Gastroesophageal sphincter (tissue), 4 donors: Measurements from ENCODE around the gene UGT2A2. TPM values are rescaled to one million over a fixed set of nuclear protein-coding genes. Genes with fewer than 3 reads are reported as not detected.

ENCODE experiments used
- ATAC-seq: fragments of 150-250 bp; one replicate; pipeline ENCODE4 v1.9.1; 2016; ENCODE audit warnings: mild to moderate bottlenecking, moderate library complexity
- H3K27ac ChIP-seq, 4 donors: fragments of 200-600 bp; sonication (generic) in 3 of 4; 1 replicate in 3 of 4; 2 replicates in 1 of 4; pipeline ENCODE4 v1.5.1; 2016 to 2019
- H3K27me3 ChIP-seq: fragments of 200-600 bp; sonication (generic); one replicate; pipeline ENCODE4 v1.5.1; 2019
- H3K36me3 ChIP-seq, 2 donors: fragments of 200-600 bp; sonication (generic); one replicate each; pipeline ENCODE4 v1.5.1; 2019; ENCODE audit warnings: control low read depth in 1 of 2
- H3K4me1 ChIP-seq, 3 donors: fragments of 200-600 bp; sonication (generic); 1 replicate in 2 of 3; 2 replicates in 1 of 3; pipeline ENCODE4 v1.5.1; 2016 to 2019; ENCODE audit warnings: control low read depth in 2 of 3
- H3K4me3 ChIP-seq, 2 donors: fragments of 200-600 bp; sonication (generic); one replicate each; pipeline ENCODE4 v1.5.1; 2019; ENCODE audit warnings: mild to moderate bottlenecking in 1 of 2, moderate library complexity in 1 of 2
- H3K9me3 ChIP-seq, 3 donors: fragments of 200-600 bp; sonication (generic); one replicate each; pipeline ENCODE4 v1.5.1; 2017 to 2019; ENCODE audit warnings: control low read depth in 2 of 3
- EP300 ChIP-seq: sonication (generic); formaldehyde crosslinking; IDR thresholded peaks from one replicate; pipeline ENCODE4 v1.6.1; 2017; ENCODE audit warnings: antibody characterized with exemption, mild to moderate bottlenecking
- POLR2A ChIP-seq, 2 donors: fragments of 450-650 bp; IDR thresholded peaks; one replicate each; pipeline ENCODE4 v1.6.1; 2017; ENCODE audit warnings: antibody characterized with exemption in 2 of 2, mild to moderate bottlenecking in 2 of 2, moderate library complexity in 1 of 2
- POLR2AphosphoS5 ChIP-seq: sonication (generic); formaldehyde crosslinking; IDR thresholded peaks from one replicate; pipeline ENCODE4 v1.6.1; 2017; ENCODE audit warnings: antibody characterized with exemption
- WGBS, 2 donors: methylation state at CpG; one replicate each; pipeline ENCODE4 v1.1.5; 2018; ENCODE audit warnings: low coverage in 1 of 2; 5-methylcytosine and 5-hydroxymethylcytosine counted together
- total RNA-seq, 4 donors: library from RNA; depleted of rRNA; stranded (reverse); fragments of >200 nt; gene quantifications; one replicate each; pipeline ENCODE4 v1.1.0, GENCODE V29; 2016
- TF ChIP-seq, protein P1 (sequence below), 4 experiments: fragments of 200-600 bp in 2 of 4; fragments of 450-650 bp in 2 of 4; sonication (generic) in 1 of 4; IDR thresholded peaks; one replicate each; pipeline ENCODE4 v1.5.1; 2017 to 2019; ENCODE audit warnings: antibody characterized with exemption in 4 of 4, mild to moderate bottlenecking in 2 of 4, moderate library complexity in 2 of 4

The UGT2A2 gene
- total RNA-seq, 4 donors from 2014 or later: not detected

DNA sequence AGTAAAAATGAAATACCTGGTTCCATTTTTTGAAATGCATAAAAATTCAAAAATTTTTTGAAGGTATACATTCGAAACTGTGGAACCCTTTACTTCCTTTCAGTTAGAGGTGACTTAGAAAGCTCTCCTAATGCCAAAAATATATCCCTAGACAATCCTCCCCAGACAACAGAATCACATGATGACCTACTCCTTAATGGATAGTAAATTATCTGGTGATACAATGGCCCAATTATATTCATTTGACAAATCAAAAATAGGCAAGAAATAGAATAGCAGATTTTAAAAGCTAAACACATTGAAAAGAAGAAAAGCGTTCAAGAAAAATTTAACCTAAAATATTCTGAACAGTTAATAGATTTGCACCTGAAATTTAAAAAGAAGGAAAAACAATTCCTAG lies 3.5 kb upstream of the UGT2A2 start:
- no peak for ATAC-seq
- 67 to 76% methylated on average over 1 to 2 of the region's 2 CpGs for WGBS, 2 donors
- no peak for TF ChIP-seq EP300
- TF ChIP-seq, protein P1, sequence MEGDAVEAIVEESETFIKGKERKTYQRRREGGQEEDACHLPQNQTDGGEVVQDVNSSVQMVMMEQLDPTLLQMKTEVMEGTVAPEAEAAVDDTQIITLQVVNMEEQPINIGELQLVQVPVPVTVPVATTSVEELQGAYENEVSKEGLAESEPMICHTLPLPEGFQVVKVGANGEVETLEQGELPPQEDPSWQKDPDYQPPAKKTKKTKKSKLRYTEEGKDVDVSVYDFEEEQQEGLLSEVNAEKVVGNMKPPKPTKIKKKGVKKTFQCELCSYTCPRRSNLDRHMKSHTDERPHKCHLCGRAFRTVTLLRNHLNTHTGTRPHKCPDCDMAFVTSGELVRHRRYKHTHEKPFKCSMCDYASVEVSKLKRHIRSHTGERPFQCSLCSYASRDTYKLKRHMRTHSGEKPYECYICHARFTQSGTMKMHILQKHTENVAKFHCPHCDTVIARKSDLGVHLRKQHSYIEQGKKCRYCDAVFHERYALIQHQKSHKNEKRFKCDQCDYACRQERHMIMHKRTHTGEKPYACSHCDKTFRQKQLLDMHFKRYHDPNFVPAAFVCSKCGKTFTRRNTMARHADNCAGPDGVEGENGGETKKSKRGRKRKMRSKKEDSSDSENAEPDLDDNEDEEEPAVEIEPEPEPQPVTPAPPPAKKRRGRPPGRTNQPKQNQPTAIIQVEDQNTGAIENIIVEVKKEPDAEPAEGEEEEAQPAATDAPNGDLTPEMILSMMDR (IDR thresholded peaks at IDR 0.05): no peak
- TF ChIP-seq POLR2AphosphoS5: no peak
- TF ChIP-seq POLR2A (IDR thresholded peaks at IDR 0.05): no peak

DNA sequence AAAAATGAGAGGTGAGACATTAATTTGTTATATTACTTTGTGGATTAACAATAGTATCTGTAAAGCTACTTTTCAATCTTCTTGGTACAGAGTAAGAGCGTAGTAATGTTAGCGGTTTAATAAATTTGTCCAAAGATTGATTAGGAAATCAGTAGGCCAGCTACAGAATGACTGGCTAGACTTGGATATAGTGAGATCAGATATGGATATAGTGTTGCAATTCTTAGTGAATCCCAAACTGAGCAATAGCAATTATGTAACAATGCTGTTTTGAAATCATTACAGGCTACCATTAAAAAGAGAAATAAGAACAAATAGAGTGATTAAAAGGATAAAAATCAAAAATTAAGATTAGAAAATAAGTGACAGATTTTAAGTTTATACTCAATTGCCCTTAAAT lies 847 bp upstream of the UGT2A2 start:
- no peak overlapping the region for H3K27ac ChIP-seq
- TF ChIP-seq, protein P1 (IDR thresholded peaks at IDR 0.05): no peak
- TF ChIP-seq POLR2A (IDR thresholded peaks at IDR 0.05) (no peak), EP300 (no peak)
- H3K36me3 ChIP-seq: no peaks in the 10 kb centered on the region
- WGBS, 2 donors: 17 to 86% methylated on average over 1 to 2 of the region's 2 CpGs
- H3K27me3 ChIP-seq: no peaks in the 10 kb centered on the region
- no peak for ATAC-seq
- H3K4me3 ChIP-seq: no peak overlapping the region
- no peaks in the 10 kb centered on the region for H3K4me1 ChIP-seq
- H3K9me3 ChIP-seq: no peaks in the 10 kb centered on the region

More for the DNA sequence above, 3.5 kb upstream of the UGT2A2 start:
- H3K36me3 ChIP-seq: no peaks in the 10 kb centered on the region
- H3K9me3 ChIP-seq: no peaks in the 10 kb centered on the region
- no peaks in the 10 kb centered on the region for H3K27me3 ChIP-seq
- no peak overlapping the region for H3K27ac ChIP-seq
- no peak overlapping the region for H3K4me3 ChIP-seq
- no peaks in the 10 kb centered on the region for H3K4me1 ChIP-seq

DNA sequence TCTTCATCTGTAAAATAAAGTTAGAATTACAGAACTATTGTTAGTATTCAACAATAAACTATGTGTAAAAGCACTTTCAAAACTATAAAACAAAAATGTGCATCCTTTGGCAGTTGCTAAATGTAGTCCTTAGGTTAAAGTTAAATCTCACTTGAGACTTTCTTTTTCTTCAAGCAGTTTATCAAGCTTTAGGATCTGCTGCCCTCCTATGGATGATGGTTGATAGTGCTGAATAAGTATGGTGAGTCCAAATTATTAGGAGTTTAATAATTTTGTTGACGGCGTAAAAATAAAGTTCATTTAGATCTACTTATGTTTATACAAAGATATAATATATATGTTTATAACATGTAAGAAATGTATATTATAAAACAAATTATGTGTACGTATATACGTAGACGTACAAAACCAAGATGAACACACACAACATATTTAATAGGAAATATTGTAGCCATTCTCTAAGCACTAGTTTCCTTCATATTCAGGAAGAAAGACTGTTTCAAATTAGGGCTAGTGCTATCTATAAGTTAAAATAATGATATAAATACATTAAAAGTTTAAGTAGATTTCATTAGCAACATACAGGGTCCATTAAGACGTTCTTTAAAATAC lies 22.3 kb downstream of the UGT2A2 start:
- TF ChIP-seq POLR2AphosphoS5 (no peak), EP300 (no peak), POLR2A (IDR thresholded peaks at IDR 0.05) (no peak)
- TF ChIP-seq, protein P1 (IDR thresholded peaks at IDR 0.05): no peak
- no peak overlapping the region for H3K4me3 ChIP-seq
- no peaks in the 10 kb centered on the region for H3K9me3 ChIP-seq
- H3K4me1 ChIP-seq: no peaks in the 10 kb centered on the region
- no peaks in the 10 kb centered on the region for H3K27me3 ChIP-seq
- 55 to 64% methylated on average over 6 of the region's 6 CpGs for WGBS, 2 donors
- no peak overlapping the region for H3K27ac ChIP-seq
- ATAC-seq: no peak
- no peaks in the 10 kb centered on the region for H3K36me3 ChIP-seq

DNA sequence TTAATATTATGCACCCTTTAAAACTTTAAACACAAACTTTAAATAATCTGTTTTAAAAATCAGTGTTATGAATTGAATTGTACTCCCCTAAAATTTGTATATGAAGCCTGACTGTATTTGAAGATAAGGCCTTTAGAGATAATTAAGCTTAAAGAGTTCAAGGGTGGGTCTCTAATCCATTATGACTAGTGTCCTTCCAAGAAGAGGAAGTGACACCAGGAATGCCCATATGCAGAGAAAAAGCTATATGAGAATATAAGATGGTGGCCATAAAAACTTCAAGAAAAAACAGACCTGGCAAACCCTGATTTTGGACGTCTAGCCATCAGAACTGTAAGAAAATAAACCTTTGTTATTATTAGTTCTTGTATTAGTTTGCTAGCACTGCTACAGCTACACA lies 29.0 kb downstream of the UGT2A2 start:
- 54 to 57% methylated on average over 1 of the region's 1 CpG for WGBS, 2 donors
- H3K27me3 ChIP-seq: no peaks in the 10 kb centered on the region
- H3K9me3 ChIP-seq: no peaks in the 10 kb centered on the region
- no peak for TF ChIP-seq POLR2AphosphoS5
- no peak for TF ChIP-seq EP300
- TF ChIP-seq, protein P1 (IDR thresholded peaks at IDR 0.05): no peak
- TF ChIP-seq POLR2A (IDR thresholded peaks at IDR 0.05): no peak
- no peaks in the 10 kb centered on the region for H3K36me3 ChIP-seq
- H3K4me3 ChIP-seq: no peak overlapping the region
- ATAC-seq: no peak
- H3K27ac ChIP-seq: no peak overlapping the region
- no peaks in the 10 kb centered on the region for H3K4me1 ChIP-seq

DNA sequence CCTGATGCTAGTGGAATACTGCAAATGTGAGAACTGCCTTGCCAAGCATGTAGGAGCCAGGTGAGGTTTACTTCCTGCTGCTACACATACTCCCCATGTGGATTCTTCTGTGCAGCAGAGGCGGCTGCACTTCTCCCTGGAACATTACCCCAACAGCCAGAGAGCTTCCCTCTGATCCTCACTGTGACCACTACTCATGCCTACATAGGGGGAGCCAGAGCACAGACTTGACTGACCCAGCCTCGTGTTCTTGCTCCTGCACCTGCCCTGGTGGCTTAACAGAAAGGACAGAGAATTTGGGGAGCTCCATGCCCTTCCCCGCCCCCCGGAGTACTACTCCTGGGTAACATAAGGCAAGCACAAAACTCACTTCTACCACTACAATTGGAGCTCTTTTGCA lies 38.4 kb downstream of the UGT2A2 start:
- ATAC-seq: no peak
- H3K27ac ChIP-seq: no peak overlapping the region
- H3K36me3 ChIP-seq: no peaks in the 10 kb centered on the region
- no peaks in the 10 kb centered on the region for H3K9me3 ChIP-seq
- no CpG with 5 or more reads among the region's 4 CpGs for WGBS, 2 donors
- H3K4me3 ChIP-seq: no peak overlapping the region
- TF ChIP-seq, protein P1 (IDR thresholded peaks at IDR 0.05): no peak
- TF ChIP-seq EP300 (no peak), POLR2AphosphoS5 (no peak), POLR2A (IDR thresholded peaks at IDR 0.05) (no peak)
- H3K27me3 ChIP-seq: no peaks in the 10 kb centered on the region
- H3K4me1 ChIP-seq: no peaks in the 10 kb centered on the region
